Fibroblast of the conjunctiva (primary cell): Measurements from ENCODE around the gene BPIFB1.

Experiments used
- DNase-seq: peaks from one replicate; pipeline ENCODE4 v3.0.0-alpha.2; 2010; ENCODE audit warnings: low read depth

The BPIFB1 gene

GRCh38 chr20:33273117-33273851 is 9.7 kb upstream of the BPIFB1 start:
- DNase-seq: no peak

GRCh38 chr20:33275215-33275614 is 7.8 kb upstream of the BPIFB1 start:
- no peak for DNase-seq

GRCh38 chr20:33275871-33276270 is 7.1 kb upstream of the BPIFB1 start:
- DNase-seq: no peak

DNA sequence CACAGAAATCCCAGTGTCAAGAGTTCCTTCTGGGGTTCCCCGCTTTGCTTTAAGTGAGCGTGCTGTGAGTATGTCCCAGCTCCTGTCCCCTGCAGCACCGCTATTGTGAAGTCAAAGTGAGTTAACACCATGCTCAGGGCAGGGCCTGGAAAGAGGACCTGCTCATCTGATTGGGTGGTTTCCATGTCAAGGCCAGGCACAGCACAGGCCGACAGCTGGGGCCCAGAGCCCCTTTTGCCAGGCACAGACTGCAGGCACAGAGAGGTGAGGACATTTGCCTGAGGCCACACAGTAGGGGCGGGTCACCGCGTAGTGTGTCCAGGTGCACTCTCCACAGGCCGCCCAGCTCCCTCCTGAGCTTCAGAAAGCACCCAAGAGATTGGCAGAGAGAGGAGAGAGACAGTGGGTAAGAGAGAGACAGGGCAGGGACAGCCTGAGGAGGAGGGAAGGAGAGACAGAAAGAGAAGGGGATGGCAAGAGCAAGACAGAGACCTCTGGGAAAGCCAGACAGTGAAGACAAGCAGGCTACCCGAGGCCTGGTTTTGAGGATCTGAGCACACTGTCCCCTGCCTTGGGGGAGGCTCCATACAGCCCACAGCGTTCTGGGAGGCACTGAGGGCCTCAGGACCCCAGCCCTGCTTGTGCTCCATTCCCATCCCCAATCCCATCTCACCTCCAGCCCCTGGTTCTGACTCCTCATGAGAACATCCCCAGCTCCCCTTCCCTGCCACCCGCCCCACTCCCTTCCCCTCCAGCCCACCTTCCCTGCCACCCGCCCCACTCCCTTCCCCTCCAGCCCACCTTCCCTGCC is 6.5 kb upstream of the BPIFB1 start:
- DNase-seq: no peak

DNA sequence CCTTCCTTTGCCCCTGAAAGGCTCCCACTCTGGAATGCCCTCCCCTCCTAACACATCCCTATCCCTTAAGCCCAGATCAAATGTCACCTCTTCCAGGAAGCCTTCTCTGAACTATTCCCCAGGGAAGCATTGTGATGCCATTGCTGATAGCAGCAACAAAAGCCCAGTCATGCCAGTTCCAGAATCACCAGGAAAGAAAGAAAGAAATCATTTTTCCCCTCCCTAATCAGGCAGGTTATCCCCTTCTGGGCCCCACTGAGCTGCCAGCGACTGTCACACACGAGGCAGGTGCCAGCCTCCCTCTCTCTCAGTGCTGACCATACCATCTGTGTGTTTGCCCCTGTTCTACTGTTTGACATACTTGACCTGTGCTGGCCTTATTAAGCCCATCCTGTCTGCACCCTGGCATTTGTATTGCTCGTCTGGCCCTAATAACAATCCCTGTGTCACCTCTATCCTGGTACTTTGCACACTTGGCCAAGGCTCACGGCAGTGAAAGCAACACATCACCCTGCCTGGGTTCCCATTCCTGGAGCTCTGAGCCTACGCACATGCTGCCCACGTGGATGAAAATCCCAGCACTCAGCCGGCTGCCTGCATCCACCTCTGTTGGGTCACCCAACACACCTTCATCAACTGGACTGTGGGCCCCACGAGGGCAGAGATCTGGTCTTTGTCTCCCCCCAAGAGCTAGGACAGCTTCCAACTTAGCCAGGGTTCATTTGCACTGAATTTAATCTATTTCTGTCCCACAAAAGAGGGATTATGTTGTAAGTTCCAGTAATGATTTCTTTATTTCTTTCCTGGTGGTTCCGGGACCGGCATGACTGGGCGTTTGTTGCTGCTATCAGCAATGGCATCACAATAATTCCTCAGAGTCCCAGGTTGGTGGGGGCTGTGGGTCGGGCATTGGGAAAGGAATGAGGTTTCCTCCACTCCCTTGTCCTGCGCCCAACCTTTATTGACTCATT is 5.3 kb upstream of the BPIFB1 start:
- no peak for DNase-seq

- DNase-seq: no peak
Observed at GRCh38 chr20:33278700-33279099, 4.3 kb upstream of the BPIFB1 start.

DNA sequence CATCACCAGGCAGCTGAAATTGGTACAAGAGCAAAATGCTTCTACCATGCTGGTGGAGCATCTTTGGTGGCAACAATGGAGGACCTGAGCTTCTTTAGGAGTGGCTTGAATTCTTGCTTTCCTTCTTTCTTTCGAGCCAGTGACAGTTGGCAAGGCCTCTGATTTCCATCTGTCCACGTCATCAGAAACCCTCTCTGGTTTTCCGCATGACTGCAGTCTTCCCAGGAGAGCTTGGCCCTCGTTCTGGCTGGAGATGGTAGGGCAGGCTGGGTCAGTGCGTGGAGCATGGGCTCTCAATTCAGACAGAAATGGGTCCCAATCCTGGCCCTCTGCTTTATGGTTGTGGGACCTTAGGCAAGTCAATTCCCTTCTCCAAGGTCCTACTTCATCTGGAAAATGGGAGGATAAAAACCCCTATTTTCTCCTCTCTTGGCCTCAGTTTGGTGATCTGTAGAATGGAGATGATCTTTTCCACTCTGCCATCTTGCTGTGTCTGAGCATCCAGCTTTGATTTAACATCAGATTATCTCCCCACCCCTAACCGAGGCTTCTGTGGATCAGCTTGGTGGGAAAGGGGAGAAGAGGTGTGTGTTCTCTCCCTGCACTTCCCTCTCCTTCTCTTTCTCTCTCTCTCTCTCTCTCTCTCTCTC is 3.6 kb upstream of the BPIFB1 start:
- DNase-seq: no peak

DNA sequence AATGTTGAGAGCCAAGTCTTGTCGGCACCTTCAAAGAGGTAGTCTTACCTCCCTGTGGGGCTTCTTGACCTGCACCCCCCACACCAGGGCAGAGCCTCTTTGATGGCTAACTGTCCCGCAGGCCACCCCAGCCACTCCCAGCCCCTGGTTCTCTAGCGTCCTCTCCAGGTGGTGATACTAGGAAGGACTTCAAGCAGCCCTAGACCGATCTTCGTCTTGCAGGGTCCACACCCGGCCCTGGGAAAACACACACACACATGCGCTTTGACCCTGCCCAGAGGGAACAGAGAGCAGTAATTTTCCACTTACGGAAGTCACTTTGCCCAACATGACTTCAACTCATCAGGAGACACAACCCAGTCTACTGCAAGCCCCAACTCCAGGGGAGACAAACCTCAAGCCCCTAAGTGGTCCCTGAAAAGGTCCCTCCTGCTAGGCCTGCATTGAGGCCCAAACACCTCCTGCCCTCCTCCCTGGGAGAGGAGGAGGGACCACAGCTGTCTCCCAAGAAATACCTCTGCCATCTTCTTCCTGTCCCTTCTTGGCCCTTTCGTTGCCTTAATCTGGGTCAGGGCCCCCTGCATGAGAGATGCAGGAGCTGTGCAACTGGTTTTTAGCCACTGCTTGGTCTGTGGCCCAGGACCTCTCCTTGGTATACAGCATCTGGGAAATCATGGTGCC is 2.9 kb upstream of the BPIFB1 start:
- DNase-seq: no peak

DNA sequence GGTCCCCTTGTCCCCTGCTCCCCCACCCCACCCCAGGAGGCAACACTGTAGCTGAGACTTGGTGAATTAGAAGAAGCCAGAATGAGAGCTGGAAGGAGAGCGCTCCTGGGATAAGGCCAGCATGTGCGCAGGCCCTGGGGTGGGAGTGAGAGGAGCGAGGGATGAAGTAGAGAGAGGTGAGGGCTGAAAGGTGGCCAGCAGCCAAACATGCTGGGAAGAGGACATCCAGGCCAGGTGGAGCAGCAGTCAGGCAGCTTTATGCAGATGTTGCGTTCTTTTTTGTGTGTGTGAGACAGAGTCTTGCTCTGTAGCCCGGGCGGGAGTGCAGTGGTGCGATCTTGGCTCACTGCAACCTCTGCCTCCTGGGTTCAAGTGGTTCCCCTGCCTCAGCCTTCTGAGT is 2.2 kb upstream of the BPIFB1 start:
- DNase-seq: no peak

DNA sequence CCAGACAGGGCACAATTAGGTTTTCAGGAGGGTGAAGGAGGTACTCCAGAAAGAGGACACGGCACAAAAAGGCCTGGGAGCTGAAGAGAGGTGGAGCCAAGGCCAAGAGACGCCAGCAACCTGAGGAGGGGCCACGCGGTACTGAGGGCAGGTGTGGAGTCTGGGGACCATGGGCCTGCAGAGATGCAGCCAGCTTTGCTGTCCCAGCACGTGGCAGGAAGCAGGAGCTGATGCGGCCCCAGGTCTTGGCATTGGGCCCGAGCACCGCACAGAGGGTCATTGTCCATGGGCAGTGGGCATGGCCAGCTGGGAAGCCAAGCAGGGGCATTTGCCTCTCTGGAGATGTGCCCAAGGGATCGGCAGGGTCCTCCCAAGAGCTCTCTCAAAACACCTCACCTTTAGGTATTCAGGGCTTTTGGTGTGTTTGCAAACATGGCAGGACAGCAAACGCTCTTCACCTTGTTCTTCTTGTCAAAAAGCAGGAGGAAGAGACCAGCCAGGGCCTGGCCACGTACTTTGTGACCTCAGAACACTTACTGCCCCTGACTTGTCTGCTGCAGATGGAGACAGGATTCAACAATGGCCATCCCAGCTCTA is 1.4 kb upstream of the BPIFB1 start:
- DNase-seq: no peak

DNA sequence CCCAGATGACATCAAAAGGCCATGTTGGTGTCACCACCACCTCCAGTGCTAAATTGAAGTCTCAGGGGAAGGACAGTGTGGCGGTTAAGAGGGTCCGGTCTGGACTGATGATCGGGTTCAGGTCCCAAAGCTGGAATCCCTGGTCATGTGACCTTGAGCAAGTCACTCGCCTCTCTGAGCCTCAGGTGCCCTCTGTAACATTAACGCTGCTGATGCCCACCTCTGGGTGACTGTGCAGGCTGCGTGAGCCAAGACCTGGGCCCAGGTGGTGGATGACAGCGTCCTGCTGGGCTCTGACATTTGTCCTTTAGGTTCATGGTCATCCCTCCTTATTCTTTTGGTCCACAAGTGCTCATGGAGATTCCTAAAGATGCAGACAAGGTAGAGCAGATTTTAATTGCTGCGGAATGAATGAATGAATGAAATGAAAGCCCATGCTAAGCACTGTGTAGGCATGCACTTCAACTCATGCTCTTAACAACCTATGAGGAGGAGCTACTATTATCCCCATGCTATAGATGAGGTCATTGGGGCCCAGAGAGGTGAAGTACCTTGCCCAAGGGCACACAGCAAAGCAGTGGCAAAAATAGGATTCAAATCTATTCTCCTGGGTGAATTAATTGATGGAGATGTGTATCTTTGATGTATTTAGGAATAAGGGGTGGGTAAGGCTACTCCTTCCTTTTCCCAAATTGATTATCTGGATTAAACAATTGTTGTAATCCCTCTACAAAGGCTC is 649 bp upstream of the BPIFB1 start:
- no peak for DNase-seq

- no peak for DNase-seq
Observed at GRCh38 chr20:33284284-33284683, 1.3 kb downstream of the BPIFB1 start.

- DNase-seq: no peak
Observed at GRCh38 chr20:33284937-33285336, 1.9 kb downstream of the BPIFB1 start.

DNA sequence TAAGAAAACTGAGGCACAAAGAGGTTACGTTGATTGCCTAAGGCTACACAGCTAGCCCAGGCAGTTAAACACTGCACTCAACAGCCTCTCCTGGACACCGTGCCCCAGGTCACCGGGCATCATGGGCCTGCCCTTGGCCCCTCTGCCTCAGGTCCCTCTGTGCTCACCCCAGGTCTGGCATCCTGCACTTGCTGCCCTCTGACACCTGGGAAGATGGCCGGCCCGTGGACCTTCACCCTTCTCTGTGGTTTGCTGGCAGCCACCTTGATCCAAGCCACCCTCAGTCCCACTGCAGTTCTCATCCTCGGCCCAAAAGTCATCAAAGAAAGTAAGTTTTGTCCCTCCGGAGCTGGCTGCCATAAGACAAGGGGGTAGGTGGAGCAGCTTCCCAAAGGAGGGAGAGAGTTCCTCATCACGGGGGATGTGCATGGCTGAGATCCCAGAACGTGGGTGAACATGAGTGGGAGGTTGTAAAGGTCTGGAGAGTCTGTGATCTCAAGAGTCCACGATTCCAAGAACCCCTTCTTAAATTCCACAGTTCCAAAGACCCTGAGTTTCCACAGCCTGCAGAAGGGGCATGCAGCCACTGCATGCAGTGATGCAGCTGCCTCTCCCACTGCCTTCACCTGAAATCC is 3.0 kb downstream of the BPIFB1 start:
- DNase-seq: no peak

- DNase-seq: no peak
Observed at GRCh38 chr20:33287884-33288283, 4.9 kb downstream of the BPIFB1 start.

GRCh38 chr20:33290852-33291251 is 7.8 kb downstream of the BPIFB1 start:
- no peak for DNase-seq

DNA sequence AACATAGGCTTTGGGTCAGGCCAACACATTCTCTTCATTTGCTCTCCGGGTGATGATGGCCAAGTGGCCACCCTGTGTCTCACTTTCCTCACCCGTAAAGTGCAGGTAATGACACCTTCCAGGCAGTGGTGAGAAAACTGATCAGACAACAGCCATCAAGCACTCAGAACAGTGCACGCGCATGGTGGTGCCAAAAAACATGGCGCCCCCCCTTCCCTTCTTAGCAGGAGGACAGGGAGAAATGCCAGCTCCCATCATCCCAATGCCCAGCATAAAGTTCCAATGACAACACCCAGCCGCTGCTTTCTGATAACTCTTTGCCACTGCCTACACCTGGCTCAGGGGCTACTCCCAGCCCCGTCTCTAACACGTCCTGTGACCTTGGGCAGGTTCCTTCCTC is 8.4 kb downstream of the BPIFB1 start:
- DNase-seq: no peak

DNA sequence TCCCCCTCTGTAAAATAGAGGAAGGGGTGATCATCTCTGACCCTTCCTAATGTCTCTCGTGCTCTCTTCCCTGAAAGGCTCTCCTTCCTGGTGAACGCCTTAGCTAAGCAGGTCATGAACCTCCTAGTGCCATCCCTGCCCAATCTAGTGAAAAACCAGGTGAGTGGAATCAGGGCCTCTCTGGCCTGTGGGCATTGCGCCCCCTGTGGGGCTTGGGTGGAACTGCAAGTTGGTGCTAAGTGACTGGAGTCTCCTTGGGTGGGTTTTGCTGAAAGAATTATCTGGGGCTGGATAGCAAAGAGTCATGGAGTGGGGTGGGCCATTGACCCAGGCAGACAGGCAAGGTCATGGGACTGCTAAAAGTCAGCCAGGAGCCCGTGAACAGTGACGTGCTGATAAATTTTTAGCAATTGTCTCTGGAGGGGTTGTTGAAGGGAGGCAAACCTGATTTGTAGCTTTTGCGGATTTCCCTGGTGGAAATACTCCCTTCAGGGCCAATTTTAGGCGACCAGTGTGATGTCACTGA is 8.9 kb downstream of the BPIFB1 start:
- no peak for DNase-seq

GRCh38 chr20:33296206-33296605 is 13.2 kb downstream of the BPIFB1 start:
- DNase-seq: no peak
